Astrocyte (in vitro differentiated cells and primary cell): Measurements from ENCODE around the gene CNIH3. TPM values are rescaled to one million over a fixed set of nuclear protein-coding genes. Genes with fewer than 3 reads are reported as not detected.

Experiments
- DNase-seq: peaks from one replicate; pipeline ENCODE4 v3.0.0-alpha.2; 2010; ENCODE audit warnings: low read depth
- FAIRE-seq: peaks from 2 replicates; lab custom pipeline; 2011; peaks lifted over from hg19 to GRCh38; lab: Jason Lieb, UNC
- H2AFZ ChIP-seq: 2 replicates; pipeline ENCODE4 v1.6.0; 2012; ENCODE audit warnings: low read depth, low read length, inconsistent platforms
- H3K27ac ChIP-seq: 2 replicates; pipeline ENCODE4 v1.5.1; 2011; ENCODE audit warnings: low read depth, low read length, inconsistent platforms
- H3K27me3 ChIP-seq: 2 replicates; pipeline ENCODE4 v1.6.0; 2011; ENCODE audit warnings: low read length, inconsistent platforms; ENCODE audit not compliant: insufficient read depth
- H3K36me3 ChIP-seq: 2 replicates; pipeline ENCODE4 v1.5.1; 2011; ENCODE audit warnings: low read length, inconsistent platforms; ENCODE audit not compliant: insufficient read depth
- H3K4me1 ChIP-seq: 2 replicates; pipeline ENCODE4 v1.5.1; 2011; ENCODE audit warnings: low read length, inconsistent platforms; ENCODE audit not compliant: insufficient read depth
- H3K4me2 ChIP-seq: 2 replicates; pipeline ENCODE4 v1.6.0; 2012; ENCODE audit warnings: low read length, inconsistent platforms
- H3K4me3 ChIP-seq: 2 replicates; pipeline ENCODE4 v1.5.1; 2011; ENCODE audit warnings: low read depth, mild to moderate bottlenecking, low read length, inconsistent platforms; ENCODE audit not compliant: insufficient read depth
- H3K79me2 ChIP-seq: 2 replicates; pipeline ENCODE4 v1.6.0; 2012; ENCODE audit warnings: mild to moderate bottlenecking, low read length, inconsistent platforms; ENCODE audit not compliant: insufficient read depth
- H3K9ac ChIP-seq: 2 replicates; pipeline ENCODE4 v1.6.0; 2012; ENCODE audit warnings: mild to moderate bottlenecking, low read length, inconsistent platforms
- H3K9me3 ChIP-seq: 2 replicates; pipeline ENCODE4 v1.5.1; 2012; ENCODE audit warnings: low read depth, mild to moderate bottlenecking, low read length, inconsistent platforms; ENCODE audit not compliant: insufficient read depth
- H4K20me1 ChIP-seq: 2 replicates; pipeline ENCODE4 v1.6.0; 2012; ENCODE audit warnings: low read length, inconsistent platforms; ENCODE audit not compliant: insufficient read depth
- H3K27ac Mint-ChIP-seq: one replicate; pipeline ENCODE4 v1.8.0; 2021; ENCODE audit warnings: mild to moderate bottlenecking, mixed read lengths; ENCODE audit not compliant: unreplicated experiment
- H3K27me3 Mint-ChIP-seq: one replicate; pipeline ENCODE4 v1.8.0; 2021; ENCODE audit warnings: low read depth, mixed read lengths; ENCODE audit not compliant: unreplicated experiment
- H3K36me3 Mint-ChIP-seq: one replicate; pipeline ENCODE4 v1.8.0; 2021; ENCODE audit warnings: low read depth, mixed read lengths; ENCODE audit not compliant: unreplicated experiment
- H3K4me1 Mint-ChIP-seq: one replicate; pipeline ENCODE4 v1.8.0; 2021; ENCODE audit warnings: low read depth, mixed read lengths; ENCODE audit not compliant: unreplicated experiment
- H3K4me3 Mint-ChIP-seq: one replicate; pipeline ENCODE4 v1.8.0; 2021; ENCODE audit warnings: mild to moderate bottlenecking, moderate library complexity, mixed read lengths; ENCODE audit not compliant: unreplicated experiment
- H3K9me3 Mint-ChIP-seq: one replicate; pipeline ENCODE4 v1.8.0; 2021; ENCODE audit warnings: mild to moderate bottlenecking, mixed read lengths; ENCODE audit not compliant: unreplicated experiment
- EZH2 ChIP-seq: IDR thresholded peaks from 2 replicates; pipeline ENCODE4 v1.6.1; 2012; ENCODE audit warnings: mild to moderate bottlenecking, low read length, inconsistent platforms; ENCODE audit not compliant: insufficient read depth
- total RNA-seq: library from RNA; stranded (reverse); gene quantifications from 2 replicates; pipeline ENCODE4 v1.2.1, GENCODE V29; 2021
- TF ChIP-seq, protein P1 (sequence below): IDR thresholded peaks from 2 replicates; pipeline ENCODE4 v1.5.1; 2011; ENCODE audit warnings: low read depth, mild to moderate bottlenecking, inconsistent platforms, low read length, moderate library complexity; ENCODE audit not compliant: insufficient read depth

The CNIH3 gene
- total RNA-seq, 1 donor from 2014 or later: 7.7 TPM

DNA sequence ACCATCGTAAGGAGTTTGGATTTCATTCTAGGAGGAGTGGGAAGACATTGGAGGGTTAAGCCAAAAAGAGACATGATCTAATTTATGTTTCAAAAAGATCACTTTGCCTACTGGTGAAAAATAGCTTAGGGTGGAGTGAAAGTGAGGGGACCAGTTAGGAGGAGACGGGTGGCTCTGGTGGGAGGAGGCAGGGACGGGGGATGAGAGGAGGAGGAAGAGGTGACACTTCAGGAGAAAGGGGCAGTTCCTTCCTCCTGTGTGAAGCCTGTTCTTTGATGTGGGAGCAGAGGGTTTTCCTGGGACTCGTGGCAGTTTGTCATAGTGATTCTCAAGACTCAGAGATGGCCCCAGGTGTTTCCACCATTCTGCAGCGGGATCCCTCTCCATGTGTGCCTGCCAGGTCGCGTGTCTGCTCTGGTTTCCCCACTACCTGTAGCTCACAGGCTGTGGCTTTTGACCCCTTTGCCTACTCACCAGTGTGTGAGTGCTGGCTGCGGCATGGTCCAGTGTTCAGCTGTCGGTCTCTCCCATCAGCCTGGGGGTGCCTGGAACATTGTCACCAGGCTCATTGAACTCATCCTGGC is 102.4 kb downstream of the CNIH3 start:
- no peaks in the 10 kb centered on the region for H3K4me1 ChIP-seq
- peaks cover 39% of the 10 kb centered on the region for H4K20me1 ChIP-seq
- H3K4me3 ChIP-seq: no peak overlapping the region
- TF ChIP-seq EZH2: no peak
- TF ChIP-seq, protein P1, sequence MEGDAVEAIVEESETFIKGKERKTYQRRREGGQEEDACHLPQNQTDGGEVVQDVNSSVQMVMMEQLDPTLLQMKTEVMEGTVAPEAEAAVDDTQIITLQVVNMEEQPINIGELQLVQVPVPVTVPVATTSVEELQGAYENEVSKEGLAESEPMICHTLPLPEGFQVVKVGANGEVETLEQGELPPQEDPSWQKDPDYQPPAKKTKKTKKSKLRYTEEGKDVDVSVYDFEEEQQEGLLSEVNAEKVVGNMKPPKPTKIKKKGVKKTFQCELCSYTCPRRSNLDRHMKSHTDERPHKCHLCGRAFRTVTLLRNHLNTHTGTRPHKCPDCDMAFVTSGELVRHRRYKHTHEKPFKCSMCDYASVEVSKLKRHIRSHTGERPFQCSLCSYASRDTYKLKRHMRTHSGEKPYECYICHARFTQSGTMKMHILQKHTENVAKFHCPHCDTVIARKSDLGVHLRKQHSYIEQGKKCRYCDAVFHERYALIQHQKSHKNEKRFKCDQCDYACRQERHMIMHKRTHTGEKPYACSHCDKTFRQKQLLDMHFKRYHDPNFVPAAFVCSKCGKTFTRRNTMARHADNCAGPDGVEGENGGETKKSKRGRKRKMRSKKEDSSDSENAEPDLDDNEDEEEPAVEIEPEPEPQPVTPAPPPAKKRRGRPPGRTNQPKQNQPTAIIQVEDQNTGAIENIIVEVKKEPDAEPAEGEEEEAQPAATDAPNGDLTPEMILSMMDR: no peak
- H3K27ac ChIP-seq: no peak overlapping the region
- no peaks in the 10 kb centered on the region for H3K27me3 ChIP-seq
- Mint-ChIP-seq H3K36me3 (peaks cover 8% of the 10 kb centered on the region), H3K27ac (no peak overlapping the region), H3K9me3 (no peaks in the 10 kb centered on the region), H3K27me3 (peaks cover 9% of the 10 kb centered on the region), H3K4me1 (peaks cover 2% of the 10 kb centered on the region), H3K4me3 (no peak overlapping the region)
- DNase-seq (no peak), FAIRE-seq (no peak)
- no peaks in the 10 kb centered on the region for H3K36me3 ChIP-seq
- no peak overlapping the region for H2AFZ ChIP-seq
- H3K9me3 ChIP-seq: no peaks in the 10 kb centered on the region
- H3K79me2 ChIP-seq: peaks cover 54% of the 10 kb centered on the region
- H3K4me2 ChIP-seq: no peak overlapping the region
- no peak overlapping the region for H3K9ac ChIP-seq

DNA sequence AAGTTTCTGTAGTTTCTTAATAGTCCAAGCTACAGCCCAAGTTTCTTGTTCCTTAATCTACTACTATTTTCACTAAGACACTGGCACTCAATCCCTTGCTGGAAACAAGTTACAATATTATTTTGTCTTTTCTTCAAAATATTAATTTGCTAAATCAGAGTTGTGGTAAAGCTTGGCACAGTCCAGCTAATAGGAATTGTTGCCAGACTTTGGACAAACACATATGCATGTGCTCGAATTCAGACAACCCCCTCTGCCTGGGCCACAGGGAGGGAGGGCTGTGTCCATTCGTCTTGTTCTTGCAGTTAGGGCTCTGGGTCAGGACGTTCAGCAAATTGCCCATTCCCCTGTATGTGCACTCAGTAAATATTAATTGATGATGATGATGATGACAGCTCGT is 103.6 kb downstream of the CNIH3 start:
- H3K27ac Mint-ChIP-seq: no peak overlapping the region

DNA sequence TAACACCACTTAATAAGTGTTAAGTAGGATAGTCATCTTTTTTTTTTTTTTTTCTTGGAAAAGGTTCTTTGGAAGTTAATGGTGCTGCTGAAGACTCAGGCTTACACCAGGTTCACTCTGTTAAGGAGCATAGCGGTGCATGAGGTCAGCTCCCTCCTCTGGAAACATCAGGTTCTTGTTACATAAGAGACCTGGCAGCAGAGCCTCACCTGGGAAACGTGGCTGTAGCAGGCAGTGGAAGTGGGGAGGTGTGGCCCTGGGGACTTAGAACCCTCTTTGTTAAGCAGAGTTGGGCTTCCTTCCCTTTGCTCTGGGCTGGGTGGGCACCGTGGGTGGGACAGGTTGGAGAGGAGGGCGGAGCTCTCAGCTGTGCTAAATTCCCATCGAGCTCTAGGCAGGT is 104.1 kb downstream of the CNIH3 start:
- H3K9me3 Mint-ChIP-seq: no peaks in the 10 kb centered on the region
- Histone ChIP-seq H3K36me3 (no peaks in the 10 kb centered on the region), H3K4me3 (no peak overlapping the region), H2AFZ (no peak overlapping the region), H3K4me2 (no peak overlapping the region), H3K9me3 (no peaks in the 10 kb centered on the region), H4K20me1 (peaks cover 32% of the 10 kb centered on the region), H3K27me3 (no peaks in the 10 kb centered on the region), H3K4me1 (no peaks in the 10 kb centered on the region), H3K9ac (no peak overlapping the region), H3K27ac (no peak overlapping the region), H3K79me2 (peaks cover 56% of the 10 kb centered on the region)
- no peak for DNase-seq
- no peak overlapping the region for H3K4me3 Mint-ChIP-seq
- H3K4me1 Mint-ChIP-seq: no peaks in the 10 kb centered on the region
- H3K27me3 Mint-ChIP-seq: peaks cover 9% of the 10 kb centered on the region
- H3K27ac Mint-ChIP-seq: no peak overlapping the region
- FAIRE-seq: no peak
- TF ChIP-seq, protein P1: no peak
- no peak for TF ChIP-seq EZH2
- H3K36me3 Mint-ChIP-seq: peaks cover 5% of the 10 kb centered on the region

More for the DNA sequence above, 103.6 kb downstream of the CNIH3 start:
- Histone ChIP-seq H3K9me3 (no peaks in the 10 kb centered on the region), H3K27ac (no peak overlapping the region), H3K9ac (no peak overlapping the region), H3K79me2 (peaks cover 60% of the 10 kb centered on the region), H3K4me2 (no peak overlapping the region), H3K4me1 (no peaks in the 10 kb centered on the region), H4K20me1 (peaks cover 33% of the 10 kb centered on the region), H3K4me3 (no peak overlapping the region), H3K36me3 (no peaks in the 10 kb centered on the region), H2AFZ (no peak overlapping the region), H3K27me3 (no peaks in the 10 kb centered on the region)
- Mint-ChIP-seq H3K36me3 (peaks cover 5% of the 10 kb centered on the region), H3K4me1 (peaks cover 2% of the 10 kb centered on the region), H3K9me3 (no peaks in the 10 kb centered on the region), H3K27me3 (peaks cover 9% of the 10 kb centered on the region), H3K4me3 (no peak overlapping the region)
- TF ChIP-seq EZH2: no peak
- TF ChIP-seq, protein P1: no peak
- no peak for DNase-seq
- no peak for FAIRE-seq
